ENCODE measurements around the gene TSC22D3.
"Not testable (repeated sequence)": the region's sequence is repeated elsewhere in the genome, so short reads cannot be mapped to it uniquely, and the experiment has no call there.

The TSC22D3 gene

GRCh38 chrX:107675823-107676555 is 99.6 kb downstream of the TSC22D3 start:
- H3K4me3 ChIP-seq (ENCODE audit: low read depth, low read length), result peak overlapping the region; percentile 68
- TF ChIP-seq, protein P1, sequence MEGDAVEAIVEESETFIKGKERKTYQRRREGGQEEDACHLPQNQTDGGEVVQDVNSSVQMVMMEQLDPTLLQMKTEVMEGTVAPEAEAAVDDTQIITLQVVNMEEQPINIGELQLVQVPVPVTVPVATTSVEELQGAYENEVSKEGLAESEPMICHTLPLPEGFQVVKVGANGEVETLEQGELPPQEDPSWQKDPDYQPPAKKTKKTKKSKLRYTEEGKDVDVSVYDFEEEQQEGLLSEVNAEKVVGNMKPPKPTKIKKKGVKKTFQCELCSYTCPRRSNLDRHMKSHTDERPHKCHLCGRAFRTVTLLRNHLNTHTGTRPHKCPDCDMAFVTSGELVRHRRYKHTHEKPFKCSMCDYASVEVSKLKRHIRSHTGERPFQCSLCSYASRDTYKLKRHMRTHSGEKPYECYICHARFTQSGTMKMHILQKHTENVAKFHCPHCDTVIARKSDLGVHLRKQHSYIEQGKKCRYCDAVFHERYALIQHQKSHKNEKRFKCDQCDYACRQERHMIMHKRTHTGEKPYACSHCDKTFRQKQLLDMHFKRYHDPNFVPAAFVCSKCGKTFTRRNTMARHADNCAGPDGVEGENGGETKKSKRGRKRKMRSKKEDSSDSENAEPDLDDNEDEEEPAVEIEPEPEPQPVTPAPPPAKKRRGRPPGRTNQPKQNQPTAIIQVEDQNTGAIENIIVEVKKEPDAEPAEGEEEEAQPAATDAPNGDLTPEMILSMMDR (IDR thresholded peaks at IDR 0.05; ENCODE audit: borderline replicate concordance, insufficient read depth, low read depth, low read length), result no peak

DNA sequence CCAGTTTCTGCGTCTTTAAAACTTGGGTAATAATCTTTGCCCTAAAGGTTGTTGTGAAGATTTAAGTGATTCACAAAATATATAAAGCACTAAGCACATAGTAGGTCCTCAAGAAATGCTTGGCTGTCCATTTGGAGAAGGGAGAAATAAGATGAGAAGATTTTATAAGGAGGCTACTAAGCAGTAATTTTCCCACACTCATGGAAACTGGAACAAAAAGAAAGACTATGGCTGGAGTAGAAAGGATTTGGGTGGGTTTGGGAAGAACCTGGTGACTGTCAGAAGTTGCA is 100.3 kb downstream of the TSC22D3 start:
- H3K4me3 ChIP-seq (ENCODE audit: low read depth, low read length), result peak overlapping the region; percentile 11
- TF ChIP-seq, protein P1 (IDR thresholded peaks at IDR 0.05; ENCODE audit: borderline replicate concordance, insufficient read depth, low read depth, low read length), result no peak

GRCh38 chrX:107674480-107675364 is 100.9 kb downstream of the TSC22D3 start:
- TF ChIP-seq, protein P1 (IDR thresholded peaks at IDR 0.05; ENCODE audit: borderline replicate concordance, insufficient read depth, low read depth, low read length), result no peak
- peak overlapping the region; percentile 11 for H3K4me3 ChIP-seq (ENCODE audit: low read depth, low read length)

DNA sequence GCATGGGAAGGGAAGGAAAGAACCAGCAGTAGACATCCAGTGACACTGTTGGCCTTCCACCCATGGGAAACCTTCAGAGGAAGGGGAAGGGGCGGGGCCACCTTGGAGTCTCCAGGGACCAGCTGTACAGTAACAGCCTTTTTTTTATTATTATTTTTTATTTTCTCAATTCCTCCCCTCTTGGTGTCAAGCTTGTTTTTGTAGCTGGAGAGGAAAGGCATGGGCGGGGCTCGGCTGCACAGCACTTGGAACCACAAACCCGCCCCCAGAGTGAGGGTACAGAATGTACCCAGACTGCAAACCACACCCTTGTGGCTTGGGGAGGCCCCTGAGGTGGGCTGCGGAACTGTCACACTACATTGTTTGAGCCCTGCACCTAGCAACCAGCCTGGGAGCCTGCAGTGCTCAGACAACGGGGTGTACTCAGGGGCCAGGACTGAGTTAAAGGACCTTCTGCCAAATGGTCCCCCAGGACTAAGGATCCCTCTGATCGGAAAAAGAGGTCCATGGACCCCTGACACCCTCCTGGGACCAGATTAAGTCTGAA is 101.6 kb downstream of the TSC22D3 start:
- H3K4me3 ChIP-seq (ENCODE audit: low read depth, low read length), result no peak overlapping the region
- TF ChIP-seq, protein P1 (IDR thresholded peaks at IDR 0.05; ENCODE audit: borderline replicate concordance, insufficient read depth, low read depth, low read length), result no peak

- TF ChIP-seq, protein P1 (IDR thresholded peaks at IDR 0.05; ENCODE audit: borderline replicate concordance, insufficient read depth, low read depth, low read length), result no peak
- H3K4me3 ChIP-seq (ENCODE audit: low read depth, low read length), result no peak overlapping the region
Observed at GRCh38 chrX:107673431-107673830, 102.2 kb downstream of the TSC22D3 start.

DNA sequence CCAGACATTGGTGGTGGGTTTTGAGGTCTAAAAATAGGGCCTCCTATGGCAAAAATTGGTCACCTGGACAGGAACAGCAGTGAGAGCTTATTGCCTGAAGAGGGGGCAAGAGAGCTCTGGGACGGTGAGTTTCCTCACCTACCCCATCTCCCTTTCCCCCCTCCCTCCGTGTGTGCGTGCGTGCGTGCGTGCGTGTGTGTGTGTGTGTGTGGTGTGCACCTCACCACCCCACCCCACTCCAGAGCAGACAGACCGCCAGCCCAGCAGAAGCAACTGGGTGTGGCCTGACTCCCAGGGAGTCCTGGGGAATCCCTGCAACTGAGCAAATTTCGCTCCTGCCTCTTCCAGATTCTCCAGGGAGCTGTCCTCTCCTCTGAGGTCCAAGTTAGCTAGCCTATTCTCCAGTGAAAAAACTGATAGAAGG is 102.6 kb downstream of the TSC22D3 start:
- H3K4me3 ChIP-seq (ENCODE audit: low read depth, low read length), result no peak overlapping the region
- TF ChIP-seq, protein P1 (IDR thresholded peaks at IDR 0.05; ENCODE audit: borderline replicate concordance, insufficient read depth, low read depth, low read length), result peak; percentile 77

DNA sequence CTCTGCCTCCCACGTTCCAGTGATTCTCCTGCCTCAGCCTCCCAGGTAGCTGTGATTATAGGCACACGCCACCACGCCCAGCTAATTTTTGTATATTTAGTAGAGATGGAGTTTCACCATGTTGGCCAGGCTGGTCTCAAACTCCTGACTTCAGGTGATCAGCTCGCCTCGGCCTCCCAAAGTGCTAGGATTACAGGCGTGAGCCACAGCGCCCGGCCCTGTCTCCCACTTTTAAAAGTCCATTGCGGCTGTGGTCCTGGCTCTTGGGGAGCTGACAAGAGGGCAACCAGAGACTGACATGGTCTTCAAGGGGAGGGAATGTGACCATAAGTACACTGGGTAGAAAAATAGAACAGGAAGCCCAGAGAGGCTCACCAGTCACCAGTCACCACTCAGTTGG is 104.3 kb downstream of the TSC22D3 start:
- H3K4me3 ChIP-seq (ENCODE audit: low read depth, low read length), result not testable (repeated sequence)
